D721Med (cell line): ENCODE data around the gene ATP6V0D1.

ENCODE experiments used
- DNase-seq: peaks from one replicate; pipeline ENCODE4 v3.0.0; 2011; ENCODE audit warnings: low spot score; ENCODE audit not compliant: insufficient read length
- FAIRE-seq: peaks from 2 replicates; lab custom pipeline; 2011; peaks lifted over from hg19 to GRCh38; lab: Jason Lieb, UNC
- TF ChIP-seq, protein P1 (sequence below): IDR thresholded peaks from 2 replicates; pipeline ENCODE4 v1.5.1; 2012; ENCODE audit warnings: mild to moderate bottlenecking, control low read depth; ENCODE audit not compliant: insufficient read depth; ENCODE audit errors: missing control alignments

Gene ATP6V0D1

DNA sequence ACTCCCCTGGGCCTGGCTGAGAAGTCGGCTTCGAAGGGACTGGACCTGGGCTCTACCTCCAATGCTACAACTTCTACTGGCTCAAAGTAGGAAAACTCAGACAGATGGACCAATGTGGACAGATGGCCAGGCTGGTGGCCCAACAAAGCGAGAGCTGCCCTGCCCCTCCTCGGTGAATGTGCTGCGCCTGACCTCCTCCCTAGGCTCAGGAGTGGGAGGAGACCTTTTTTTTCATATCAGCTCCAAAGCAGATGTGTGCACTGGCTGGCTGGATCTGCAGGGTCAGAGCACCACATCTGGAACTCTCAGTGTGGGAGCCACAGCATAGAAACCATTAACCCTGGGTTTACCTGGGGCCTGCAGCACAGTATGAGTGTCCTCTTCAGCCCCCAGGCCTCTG is 20.8 kb downstream of the ATP6V0D1 start:
- TF ChIP-seq, protein P1, sequence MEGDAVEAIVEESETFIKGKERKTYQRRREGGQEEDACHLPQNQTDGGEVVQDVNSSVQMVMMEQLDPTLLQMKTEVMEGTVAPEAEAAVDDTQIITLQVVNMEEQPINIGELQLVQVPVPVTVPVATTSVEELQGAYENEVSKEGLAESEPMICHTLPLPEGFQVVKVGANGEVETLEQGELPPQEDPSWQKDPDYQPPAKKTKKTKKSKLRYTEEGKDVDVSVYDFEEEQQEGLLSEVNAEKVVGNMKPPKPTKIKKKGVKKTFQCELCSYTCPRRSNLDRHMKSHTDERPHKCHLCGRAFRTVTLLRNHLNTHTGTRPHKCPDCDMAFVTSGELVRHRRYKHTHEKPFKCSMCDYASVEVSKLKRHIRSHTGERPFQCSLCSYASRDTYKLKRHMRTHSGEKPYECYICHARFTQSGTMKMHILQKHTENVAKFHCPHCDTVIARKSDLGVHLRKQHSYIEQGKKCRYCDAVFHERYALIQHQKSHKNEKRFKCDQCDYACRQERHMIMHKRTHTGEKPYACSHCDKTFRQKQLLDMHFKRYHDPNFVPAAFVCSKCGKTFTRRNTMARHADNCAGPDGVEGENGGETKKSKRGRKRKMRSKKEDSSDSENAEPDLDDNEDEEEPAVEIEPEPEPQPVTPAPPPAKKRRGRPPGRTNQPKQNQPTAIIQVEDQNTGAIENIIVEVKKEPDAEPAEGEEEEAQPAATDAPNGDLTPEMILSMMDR: no peak
- DNase-seq: no peak
- FAIRE-seq: no peak

DNA sequence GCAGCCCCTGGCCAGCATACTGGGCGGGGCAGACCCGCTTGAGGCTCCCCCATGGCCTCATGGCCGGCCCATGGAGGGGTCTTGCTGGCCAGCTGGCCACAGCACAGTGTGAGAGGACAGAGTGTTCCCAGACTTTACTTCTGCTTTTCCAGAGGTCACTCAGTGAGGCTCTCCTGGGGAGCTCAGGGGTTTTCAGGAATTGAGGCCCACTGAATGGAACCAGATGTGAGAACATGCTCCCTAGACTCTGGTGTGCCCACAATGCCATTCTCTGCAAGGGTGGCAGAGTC is 21.2 kb downstream of the ATP6V0D1 start:
- FAIRE-seq (no peak), DNase-seq (no peak)

DNA sequence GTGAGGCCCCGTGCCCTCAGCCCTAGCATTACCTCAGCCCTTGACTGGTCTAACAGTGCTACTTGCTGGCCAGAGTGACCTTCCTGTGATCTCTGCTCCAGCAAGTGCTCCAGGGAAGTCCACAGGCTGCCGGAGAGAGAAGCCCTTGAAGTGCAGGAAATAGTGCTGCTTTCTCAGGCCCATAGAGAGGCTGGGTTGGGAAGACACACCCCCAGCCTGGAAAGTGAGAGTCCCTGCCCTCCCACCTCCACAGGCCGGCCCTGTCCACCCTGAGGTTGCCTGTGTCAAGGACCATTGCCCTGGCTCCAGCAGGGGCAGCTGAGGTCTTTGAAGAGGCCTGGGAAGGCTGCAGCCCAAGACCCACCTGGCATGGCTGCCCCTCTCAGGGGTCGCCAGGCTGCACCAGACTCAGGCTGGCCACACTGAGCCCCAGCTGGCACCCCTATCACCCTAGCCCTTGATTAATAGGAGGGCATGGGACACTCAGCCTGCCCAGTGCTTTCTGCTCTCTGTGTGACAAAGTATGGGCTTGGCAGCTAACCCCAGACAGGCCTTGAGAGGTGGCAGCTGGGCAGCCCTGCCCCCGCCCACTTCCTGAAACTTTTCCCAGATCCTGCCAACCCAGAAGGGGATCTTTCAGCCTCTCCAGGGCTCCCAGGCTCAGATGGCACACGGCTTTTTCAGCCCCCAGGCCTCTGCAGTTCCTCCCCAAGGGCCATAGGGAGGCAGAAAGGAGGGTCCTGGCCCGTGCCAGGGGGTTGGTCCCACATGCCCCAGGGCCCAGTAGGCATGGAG is 21.7 kb downstream of the ATP6V0D1 start:
- DNase-seq: no peak
- TF ChIP-seq, protein P1: no peak

More for the DNA sequence above, 21.2 kb downstream of the ATP6V0D1 start:
- TF ChIP-seq, protein P1: no peak

DNA sequence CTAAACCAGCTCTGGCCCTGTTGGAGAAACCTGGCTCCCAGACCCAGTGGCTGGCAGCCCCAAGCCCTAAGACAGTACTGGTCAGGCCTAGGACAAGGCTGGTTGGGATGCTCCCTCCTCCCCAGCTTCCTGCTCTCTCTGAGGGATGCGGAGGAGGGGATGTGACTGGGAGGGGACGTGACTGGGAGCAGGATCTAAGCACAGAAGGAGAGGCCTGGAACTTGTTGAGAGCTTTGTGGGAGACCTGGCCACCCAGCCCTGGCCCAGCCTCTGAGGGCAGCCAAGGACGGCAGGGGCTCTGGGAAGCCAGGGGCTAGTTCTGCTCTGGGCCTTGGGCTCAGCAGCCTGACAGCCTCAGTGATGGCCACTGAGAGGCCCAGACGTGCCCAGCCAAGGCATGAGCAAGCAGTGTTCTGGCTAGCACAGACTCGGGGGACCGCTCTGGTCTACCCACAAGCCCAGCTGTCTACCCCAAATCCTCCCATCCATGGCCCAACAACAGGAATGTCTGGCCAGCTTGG is 22.8 kb downstream of the ATP6V0D1 start:
- DNase-seq (no peak), FAIRE-seq (no peak)
- TF ChIP-seq, protein P1: no peak

More for the DNA sequence above, 21.7 kb downstream of the ATP6V0D1 start:
- FAIRE-seq: no peak

DNA sequence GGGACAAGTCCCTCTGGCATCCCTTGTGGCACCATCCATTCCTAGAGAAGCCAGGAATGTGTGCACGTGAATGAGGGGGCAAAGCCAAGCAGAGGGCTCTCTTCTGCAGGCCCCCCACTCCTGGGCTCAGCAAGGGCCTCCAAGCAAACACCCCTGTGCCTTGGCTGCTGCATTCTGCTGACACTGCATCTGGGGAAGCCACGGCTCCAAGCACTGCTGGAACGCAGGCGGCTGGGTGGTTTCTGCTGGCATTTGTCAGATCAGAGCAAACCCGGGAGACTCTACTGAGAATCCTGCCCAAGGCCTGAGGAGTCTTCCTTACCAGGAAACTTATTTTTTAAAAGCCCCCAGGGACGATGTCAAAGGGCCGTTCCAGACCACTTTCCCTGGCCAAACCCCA is 23.3 kb downstream of the ATP6V0D1 start:
- FAIRE-seq (no peak), DNase-seq (no peak)
- TF ChIP-seq, protein P1: no peak

DNA sequence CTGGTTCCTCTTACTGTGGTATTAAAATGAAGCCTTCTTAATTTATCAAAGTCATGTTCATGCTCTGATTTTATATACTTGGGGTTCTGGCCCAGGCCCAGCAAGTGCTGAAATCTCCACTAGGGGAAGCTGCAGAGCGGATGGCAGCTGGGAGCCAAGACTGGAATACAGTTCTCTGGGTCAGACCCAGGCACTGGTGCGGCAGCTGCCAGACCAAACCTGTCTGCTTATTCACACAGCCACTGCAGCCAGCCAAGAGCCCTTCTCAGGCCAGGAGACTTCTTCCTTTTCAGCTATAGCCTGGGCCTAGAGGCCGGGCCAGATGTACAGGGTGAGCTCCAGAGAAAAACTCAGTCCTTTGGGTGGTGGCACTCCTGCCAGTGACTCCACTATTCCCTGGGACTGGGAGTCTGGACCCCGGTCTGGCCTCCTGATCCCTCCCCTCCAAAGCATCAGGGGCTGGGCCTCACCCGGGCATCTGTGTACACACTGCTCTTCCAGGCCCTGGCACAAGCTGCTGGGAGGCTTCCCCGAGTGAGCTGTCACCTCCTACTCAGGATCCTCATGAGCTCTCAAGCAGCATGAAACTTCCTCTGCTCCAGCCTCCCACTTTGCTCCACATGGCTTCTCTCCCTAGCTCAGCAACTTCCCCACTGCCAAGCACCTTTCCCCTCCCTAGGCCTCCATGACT is 24.4 kb downstream of the ATP6V0D1 start:
- no peak for DNase-seq
- TF ChIP-seq, protein P1: peak; percentile 21
- FAIRE-seq: no peak
